ENCODE results near the gene LITAFD. TPM values are rescaled to one million over a fixed set of nuclear protein-coding genes. Genes with fewer than 3 reads are reported as not detected.

LITAFD gene
- total and polyA plus RNA-seq, 2 of the 4 experiments (the other 2 are of a cell fraction) = not detected

GRCh38 chr16:8916541-8917225 lies 34.5 kb downstream of the LITAFD start:
- H3K18ac ChIP-seq (ENCODE audit: low read depth, low read length) = no peak overlapping the region
- H3K9ac ChIP-seq (ENCODE audit: low read depth, low read length) = no peak overlapping the region
- no peak overlapping the region for H2BK5ac ChIP-seq (ENCODE audit: low read depth, low read length, poor library complexity, severe bottlenecking)
- peaks cover 18% of the 10 kb centered on the region for H4K20me1 ChIP-seq (ENCODE audit: insufficient read depth, low read length)
- no peak overlapping the region for H3K4ac ChIP-seq (ENCODE audit: low read depth, low read length)
- H3K9me1 ChIP-seq (ENCODE audit: insufficient read depth, low read length) = peaks cover 4% of the 10 kb centered on the region; the same call in 1 of the 2 replicates
- H3K36me3 ChIP-seq (ENCODE audit: control insufficient read depth, insufficient read depth, low read length) = peaks cover 48% of the 10 kb centered on the region
- ATAC-seq (ENCODE audit: low read depth) (no peak), DNase-seq (no peak)
- H2AFZ ChIP-seq (replicated peaks; ENCODE audit: low read length, poor library complexity) = no peak overlapping the region
- no peak overlapping the region for H4K5ac ChIP-seq (ENCODE audit: low read depth, low read length)
- peaks cover 37 to 41% of the 10 kb centered on the region in 2 experiments for H3K79me1 ChIP-seq (ENCODE audit: low read depth in 1 of 2, low read length in 2 of 2)
- POLR2A ChIA-PET (ENCODE audit: unreplicated experiment) = interaction anchor here (0.6 kb wide), 1 partner anchor 110 kb away, joined by 6 read pairs; no protein-coding TSS in a partner anchor
- no peak overlapping the region for H4K91ac ChIP-seq (ENCODE audit: insufficient read depth, low read depth, low read length)
- H3K56ac ChIP-seq (ENCODE audit: extremely low read depth, insufficient read depth, low read length) = no peak overlapping the region
- H3K4me2 ChIP-seq (ENCODE audit: low read depth, low read length) = no peak overlapping the region
- CTCF ChIA-PET = no interaction called here
- H3K23ac ChIP-seq (ENCODE audit: low read depth, low read length) = no peak overlapping the region
- no peaks in the 10 kb centered on the region; the same call in 1 of the 2 replicates for H3K4me1 ChIP-seq (ENCODE audit: control insufficient read depth, insufficient read depth, low read length)
- in situ Hi-C loops (cut with MboI; ENCODE audit: low sequenced_read_pairs) = no loop called here
- H3K9me3 ChIP-seq (ENCODE audit: control insufficient read depth, insufficient read depth, low read length) = no peaks in the 10 kb centered on the region
- H3K27ac ChIP-seq (ENCODE audit: insufficient read depth, low read length) = no peak overlapping the region
- no peak overlapping the region for H4K8ac ChIP-seq (ENCODE audit: low read depth in 2 of 2, low read length in 2 of 2)
- no peak overlapping the region for H2BK15ac ChIP-seq (ENCODE audit: low read depth, low read length)
- no peak for TF ChIP-seq CHD1 (IDR thresholded peaks at IDR 0.05; ENCODE audit: low read depth, low read length)
- TF ChIP-seq MAZ (IDR thresholded peaks at IDR 0.05; ENCODE audit: borderline replicate concordance, low read depth, low read length) = no peak
- TF ChIP-seq POLR2A (IDR thresholded peaks at IDR 0.05; ENCODE audit: low read depth, low read length) = no peak
- TF ChIP-seq CTCF (conservative IDR thresholded peaks at IDR 0.05; ENCODE audit: low read depth, low read length) = no peak
- no peak for TF ChIP-seq MAFK (IDR thresholded peaks at IDR 0.05; ENCODE audit: low read depth, low read length)
- TF ChIP-seq NFE2L2 (IDR thresholded peaks at IDR 0.05; ENCODE audit: low read depth, low read length) = no peak
- no peak for TF ChIP-seq CEBPB (IDR thresholded peaks at IDR 0.05; ENCODE audit: low read depth, low read length)
- no peak for TF ChIP-seq MXI1 (IDR thresholded peaks at IDR 0.05; ENCODE audit: borderline replicate concordance, low read depth, low read length)
- no peak for TF ChIP-seq FOS (IDR thresholded peaks at IDR 0.05; ENCODE audit: low read depth, low read length)
- TF ChIP-seq RCOR1 (IDR thresholded peaks at IDR 0.05; ENCODE audit: insufficient replicate concordance, low read length) = no peak
- TF ChIP-seq RFX5 (IDR thresholded peaks at IDR 0.05; ENCODE audit: low read depth, low read length) = no peak
- no peak for TF ChIP-seq BHLHE40 (IDR thresholded peaks at IDR 0.05; ENCODE audit: low read depth, low read length)
- no peak for TF ChIP-seq SMC3 (IDR thresholded peaks at IDR 0.05; ENCODE audit: low read depth, low read length)
- TF ChIP-seq RAD21 (IDR thresholded peaks at IDR 0.05; ENCODE audit: low read length) = no peak
- no peak for TF ChIP-seq USF2 (IDR thresholded peaks at IDR 0.05; ENCODE audit: low read depth, low read length)
- TF ChIP-seq ELK1 (IDR thresholded peaks at IDR 0.05; ENCODE audit: borderline replicate concordance, low read depth, low read length) = no peak
- dilution Hi-C loops (cut with HindIII; ENCODE audit: low sequenced_read_pairs, unreplicated experiment) = no loop called here
- no peak overlapping the region for H2BK120ac ChIP-seq (ENCODE audit: low read depth, low read length)
- no TSS peak for BruUV-seq (replicated peaks)
- intact Hi-C loops (cut with micrococcal nuclease) = no loop called here
- no peak overlapping the region for H3K4me3 ChIP-seq (ENCODE audit: insufficient read depth, low read depth, low read length)
- no peak overlapping the region for H2AK9ac ChIP-seq (replicated peaks; ENCODE audit: low read depth, low read length, poor library complexity)
- no CpG with 5 or more reads among the region's 5 CpGs for WGBS, 2 experiments (ENCODE audit: extremely low coverage in 2 of 2, insufficient read length in 1 of 2)
- H2AK5ac ChIP-seq (ENCODE audit: low read depth, low read length) = no peak overlapping the region
- H3K27me3 ChIP-seq (ENCODE audit: control insufficient read depth, insufficient read depth, low read length) = no peaks in the 10 kb centered on the region
- H2BK20ac ChIP-seq (ENCODE audit: low read depth, low read length) = no peak overlapping the region
- no peak overlapping the region for H3K14ac ChIP-seq (replicated peaks; ENCODE audit: low read depth, low read length)
